ENCODE data around the gene FBXL16. TPM values are rescaled to one million over a fixed set of nuclear protein-coding genes. Genes with fewer than 3 reads are reported as not detected.

Gene FBXL16
- total and polyA plus RNA-seq, 9 of the 15 experiments (the other 6 are each of a cell fraction or from before 2014, with no cell fraction given), result 0.21 to 8.2 (median 1.7) TPM

- H3K36me3 ChIP-seq (ENCODE audit: control insufficient read depth, insufficient read depth, low read length), result no peaks in the 10 kb centered on the region
- intact Hi-C loops (cut with micrococcal nuclease), result loop anchor here (2.0 to 10.0 kb wide), 2 partner anchors 71 to 265 kb away; partner anchors contain the start of gene NME4
- 38% methylated on average over 6 of the region's 6 CpGs for WGBS (ENCODE audit: insufficient coverage, low coverage, missing lambda C conversion rate)
- in situ Hi-C loops (cut with MboI), result no loop called here
- no TSS peak for BruUV-seq (replicated peaks)
- TF ChIP-seq PCBP1 (IDR thresholded peaks at IDR 0.05; ENCODE audit: low read depth, low read length, poor library complexity, severe bottlenecking) (peak; percentile 15), GATA2 (CRISPR knock-in tag; IDR thresholded peaks at IDR 0.05) (no peak), NBN (IDR thresholded peaks at IDR 0.05; ENCODE audit: low read depth) (no peak), PHB2 (IDR thresholded peaks at IDR 0.05; ENCODE audit: low read depth) (no peak), HMGXB4 (CRISPR knock-in tag; IDR thresholded peaks at IDR 0.05) (0 out of 2 replicates have a peak, but pooled peaks have one; percentile 40), FIP1L1 (IDR thresholded peaks at IDR 0.05; ENCODE audit: low read depth, low read length, poor library complexity, severe bottlenecking) (peak; percentile 46)
- H4K20me1 ChIP-seq (replicated peaks; ENCODE audit: control insufficient read depth, insufficient read depth, low read length), result no peaks in the 10 kb centered on the region
- POLR2A ChIA-PET, result interaction anchor here (0.6 to 1.4 kb wide), 4 partner anchors 9 to 81 kb away, joined by 3 to 6 read pairs (median 4); no protein-coding TSS in a partner anchor
- FAIRE-seq (no peak), DNase-seq (ENCODE audit: extremely low read depth in 1 of 4, low spot score in 3 of 4) (no peak), ATAC-seq (no peak)
- no peak overlapping the region for H3K27ac ChIP-seq (ENCODE audit: extremely low read depth, low read depth, low read length)
- no peaks in the 10 kb centered on the region for H3K9me1 ChIP-seq (ENCODE audit: control insufficient read depth, insufficient read depth, low read length)
- no peaks in the 10 kb centered on the region; the same call in 2 of the 3 replicates for H3K79me2 ChIP-seq (ENCODE audit: control insufficient read depth, insufficient read depth, low read length)
- H3K9ac ChIP-seq (ENCODE audit: insufficient read depth in 1 of 2, low read depth in 2 of 2, low read length in 2 of 2), result peak overlapping the region in 1 of 2 experiments; percentile 53; a peak in 3 of 4 replicates
- no peaks in the 10 kb centered on the region for H3K9me3 ChIP-seq (replicated peaks; ENCODE audit: control insufficient read depth, insufficient read depth, low read depth, low read length)
- H3K4me1 ChIP-seq (replicated peaks in 1 of 2; ENCODE audit: control insufficient read depth in 2 of 2, insufficient read depth in 2 of 2, low read length in 2 of 2), result peaks cover 2 to 92% of the 10 kb centered on the region in 2 experiments; a peak in 4 of 5 replicates
- H3K4me2 ChIP-seq (ENCODE audit: insufficient read depth, low read length), result peak overlapping the region; percentile 66
- CTCF ChIA-PET (ENCODE audit: low intra/inter-chr PET ratio), result interaction anchor here (1.9 kb wide), 1 partner anchor 81 kb away, joined by 8 read pairs; no protein-coding TSS in a partner anchor
- H3K4me3 ChIP-seq, result peak overlapping the region; percentile 18; the same call in 1 of the 2 replicates
- H3K27me3 ChIP-seq (ENCODE audit: control insufficient read depth in 2 of 2, insufficient read depth in 2 of 2, low read length in 2 of 2), result no peaks in the 10 kb centered on the region
- H2AFZ ChIP-seq (ENCODE audit: low read depth, low read length), result peak overlapping the region; percentile 89; the same call in 1 of the 2 replicates
Measured at GRCh38 chr16:660132-660458, 45.5 kb downstream of the FBXL16 start.

Measured in K562 (cell line).